ENCODE measurements around the gene SGTA. TPM values are rescaled to one million over a fixed set of nuclear protein-coding genes. Genes with fewer than 3 reads are reported as not detected.

Gene SGTA
- total and polyA plus RNA-seq, 2 of the 4 experiments (the other 2 are of a cell fraction): 17.4 to 72.9 TPM

DNA sequence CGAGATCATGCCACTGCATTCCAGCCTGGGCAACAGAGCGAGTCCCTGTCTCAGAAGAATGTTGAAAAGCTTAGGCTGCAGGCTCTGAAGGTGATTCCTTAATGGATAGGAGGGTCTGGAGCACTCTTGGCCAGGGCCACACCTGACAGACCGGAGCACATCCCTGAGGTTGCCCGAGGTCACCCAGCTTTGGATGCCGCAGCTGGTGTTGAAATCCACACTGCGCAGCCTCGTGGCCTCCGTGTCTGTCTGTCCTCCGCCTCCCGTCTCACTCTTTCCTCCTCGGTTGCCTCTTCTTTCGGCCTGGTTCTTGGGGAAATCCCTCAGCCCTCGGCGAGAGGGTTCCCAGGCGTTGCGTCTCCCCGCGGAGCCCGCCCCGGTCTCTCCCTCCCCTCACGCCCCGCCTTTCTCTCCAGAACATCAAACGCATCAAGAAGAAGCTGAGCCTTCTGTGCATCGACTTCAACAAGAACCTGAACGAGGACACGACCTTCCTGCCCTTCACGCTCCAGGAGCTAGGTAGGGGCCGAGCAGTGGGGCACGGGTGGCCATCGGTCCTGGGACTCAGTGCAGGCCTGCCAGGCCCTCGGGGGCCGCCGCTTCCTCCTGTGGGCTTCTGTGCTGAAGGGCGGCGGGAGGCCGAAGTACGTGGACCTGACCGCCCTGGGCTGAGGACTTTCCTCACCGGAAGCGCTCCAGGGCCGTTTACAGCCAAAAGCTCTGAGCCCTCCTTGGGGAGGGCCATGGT is 16.4 kb upstream of the SGTA start:
- H2BK15ac ChIP-seq (ENCODE audit: low read depth, low read length): no peak overlapping the region
- no peak overlapping the region for H3K9ac ChIP-seq (ENCODE audit: low read depth, low read length)
- H3K14ac ChIP-seq (replicated peaks; ENCODE audit: low read depth, low read length): no peak overlapping the region
- no peaks in the 10 kb centered on the region for H3K27me3 ChIP-seq (ENCODE audit: control insufficient read depth, insufficient read depth, low read length)
- no peaks in the 10 kb centered on the region for H3K9me1 ChIP-seq (ENCODE audit: insufficient read depth, low read length)
- H2AK5ac ChIP-seq (ENCODE audit: low read depth, low read length): no peak overlapping the region
- TF ChIP-seq NFE2L2 (IDR thresholded peaks at IDR 0.05; ENCODE audit: low read depth, low read length): no peak
- no peak for TF ChIP-seq MAFK (IDR thresholded peaks at IDR 0.05; ENCODE audit: low read depth, low read length)
- no peak for TF ChIP-seq RAD21 (IDR thresholded peaks at IDR 0.05; ENCODE audit: low read length)
- no peak for TF ChIP-seq RFX5 (IDR thresholded peaks at IDR 0.05; ENCODE audit: low read depth, low read length)
- no peak for TF ChIP-seq BHLHE40 (IDR thresholded peaks at IDR 0.05; ENCODE audit: low read depth, low read length)
- TF ChIP-seq, protein P1, sequence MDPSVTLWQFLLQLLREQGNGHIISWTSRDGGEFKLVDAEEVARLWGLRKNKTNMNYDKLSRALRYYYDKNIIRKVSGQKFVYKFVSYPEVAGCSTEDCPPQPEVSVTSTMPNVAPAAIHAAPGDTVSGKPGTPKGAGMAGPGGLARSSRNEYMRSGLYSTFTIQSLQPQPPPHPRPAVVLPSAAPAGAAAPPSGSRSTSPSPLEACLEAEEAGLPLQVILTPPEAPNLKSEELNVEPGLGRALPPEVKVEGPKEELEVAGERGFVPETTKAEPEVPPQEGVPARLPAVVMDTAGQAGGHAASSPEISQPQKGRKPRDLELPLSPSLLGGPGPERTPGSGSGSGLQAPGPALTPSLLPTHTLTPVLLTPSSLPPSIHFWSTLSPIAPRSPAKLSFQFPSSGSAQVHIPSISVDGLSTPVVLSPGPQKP (IDR thresholded peaks at IDR 0.05; ENCODE audit: borderline replicate concordance, low read depth, low read length): no peak
- TF ChIP-seq FOS (IDR thresholded peaks at IDR 0.05; ENCODE audit: low read depth, low read length): no peak
- TF ChIP-seq, protein P2, sequence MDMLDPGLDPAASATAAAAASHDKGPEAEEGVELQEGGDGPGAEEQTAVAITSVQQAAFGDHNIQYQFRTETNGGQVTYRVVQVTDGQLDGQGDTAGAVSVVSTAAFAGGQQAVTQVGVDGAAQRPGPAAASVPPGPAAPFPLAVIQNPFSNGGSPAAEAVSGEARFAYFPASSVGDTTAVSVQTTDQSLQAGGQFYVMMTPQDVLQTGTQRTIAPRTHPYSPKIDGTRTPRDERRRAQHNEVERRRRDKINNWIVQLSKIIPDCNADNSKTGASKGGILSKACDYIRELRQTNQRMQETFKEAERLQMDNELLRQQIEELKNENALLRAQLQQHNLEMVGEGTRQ (IDR thresholded peaks at IDR 0.05; ENCODE audit: low read depth, low read length): no peak
- TF ChIP-seq POLR2A (IDR thresholded peaks at IDR 0.05; ENCODE audit: low read depth, low read length): no peak
- no peak for TF ChIP-seq CEBPB (IDR thresholded peaks at IDR 0.05; ENCODE audit: low read depth, low read length)
- TF ChIP-seq RCOR1 (IDR thresholded peaks at IDR 0.05; ENCODE audit: insufficient replicate concordance, low read length): no peak
- no peak for TF ChIP-seq SMC3 (IDR thresholded peaks at IDR 0.05; ENCODE audit: low read depth, low read length)
- TF ChIP-seq CHD1 (IDR thresholded peaks at IDR 0.05; ENCODE audit: low read depth, low read length): no peak
- no peak for TF ChIP-seq MAZ (IDR thresholded peaks at IDR 0.05; ENCODE audit: borderline replicate concordance, low read depth, low read length)
- no peak for TF ChIP-seq MXI1 (IDR thresholded peaks at IDR 0.05; ENCODE audit: borderline replicate concordance, low read depth, low read length)
- TF ChIP-seq, protein P3, sequence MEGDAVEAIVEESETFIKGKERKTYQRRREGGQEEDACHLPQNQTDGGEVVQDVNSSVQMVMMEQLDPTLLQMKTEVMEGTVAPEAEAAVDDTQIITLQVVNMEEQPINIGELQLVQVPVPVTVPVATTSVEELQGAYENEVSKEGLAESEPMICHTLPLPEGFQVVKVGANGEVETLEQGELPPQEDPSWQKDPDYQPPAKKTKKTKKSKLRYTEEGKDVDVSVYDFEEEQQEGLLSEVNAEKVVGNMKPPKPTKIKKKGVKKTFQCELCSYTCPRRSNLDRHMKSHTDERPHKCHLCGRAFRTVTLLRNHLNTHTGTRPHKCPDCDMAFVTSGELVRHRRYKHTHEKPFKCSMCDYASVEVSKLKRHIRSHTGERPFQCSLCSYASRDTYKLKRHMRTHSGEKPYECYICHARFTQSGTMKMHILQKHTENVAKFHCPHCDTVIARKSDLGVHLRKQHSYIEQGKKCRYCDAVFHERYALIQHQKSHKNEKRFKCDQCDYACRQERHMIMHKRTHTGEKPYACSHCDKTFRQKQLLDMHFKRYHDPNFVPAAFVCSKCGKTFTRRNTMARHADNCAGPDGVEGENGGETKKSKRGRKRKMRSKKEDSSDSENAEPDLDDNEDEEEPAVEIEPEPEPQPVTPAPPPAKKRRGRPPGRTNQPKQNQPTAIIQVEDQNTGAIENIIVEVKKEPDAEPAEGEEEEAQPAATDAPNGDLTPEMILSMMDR (conservative IDR thresholded peaks at IDR 0.05; ENCODE audit: low read depth, low read length): no peak
- no peak overlapping the region for H3K23ac ChIP-seq (ENCODE audit: low read depth, low read length)
- intact Hi-C loops (cut with micrococcal nuclease): no loop called here
- DNase-seq (no peak), ATAC-seq (ENCODE audit: low read depth) (no peak)
- peaks cover 6% of the 10 kb centered on the region; the same call in 1 of the 2 replicates for H4K20me1 ChIP-seq (ENCODE audit: insufficient read depth, low read length)
- H3K4me2 ChIP-seq (ENCODE audit: low read depth, low read length): no peak overlapping the region
- peaks cover 0 to 35% of the 10 kb centered on the region in 2 experiments; a peak in 3 of 4 replicates for H3K79me1 ChIP-seq (ENCODE audit: low read depth in 1 of 2, low read length in 2 of 2)
- WGBS, 2 experiments (ENCODE audit: extremely low coverage in 2 of 2, insufficient read length in 1 of 2): 99% methylated on average over 12 of the region's 41 CpGs; no CpG with 5 or more reads in 1 of the 2 experiments
- H3K36me3 ChIP-seq (ENCODE audit: control insufficient read depth, insufficient read depth, low read length): peaks cover 48% of the 10 kb centered on the region
- BruUV-seq (replicated peaks): no TSS peak
- no peak overlapping the region for H4K5ac ChIP-seq (ENCODE audit: low read depth, low read length)
- ChIA-PET CTCF (no interaction called here), POLR2A (ENCODE audit: unreplicated experiment) (no interaction called here)
- no peak overlapping the region for H3K4me3 ChIP-seq (ENCODE audit: insufficient read depth, low read depth, low read length)
- H2BK120ac ChIP-seq (ENCODE audit: low read depth, low read length): no peak overlapping the region
- no peaks in the 10 kb centered on the region for H3K4me1 ChIP-seq (ENCODE audit: control insufficient read depth, insufficient read depth, low read length)
- H2BK5ac ChIP-seq (ENCODE audit: low read depth, low read length, poor library complexity, severe bottlenecking): no peak overlapping the region
- H3K18ac ChIP-seq (ENCODE audit: low read depth, low read length): no peak overlapping the region
- in situ Hi-C loops (cut with MboI; ENCODE audit: low sequenced_read_pairs): no loop called here
- H2AFZ ChIP-seq (replicated peaks; ENCODE audit: low read length, poor library complexity): no peak overlapping the region
- no peak overlapping the region for H4K91ac ChIP-seq (ENCODE audit: insufficient read depth, low read depth, low read length)
- dilution Hi-C loops (cut with HindIII; ENCODE audit: low sequenced_read_pairs, unreplicated experiment): no loop called here
- H3K4ac ChIP-seq (ENCODE audit: low read depth, low read length): no peak overlapping the region
- H3K56ac ChIP-seq (ENCODE audit: extremely low read depth, insufficient read depth, low read length): no peak overlapping the region
- no peak overlapping the region for H2BK20ac ChIP-seq (ENCODE audit: low read depth, low read length)
- no peak overlapping the region for H2AK9ac ChIP-seq (replicated peaks; ENCODE audit: low read depth, low read length, poor library complexity)
- H4K8ac ChIP-seq (ENCODE audit: low read depth in 2 of 2, low read length in 2 of 2): no peak overlapping the region
- no peaks in the 10 kb centered on the region for H3K9me3 ChIP-seq (ENCODE audit: control insufficient read depth, insufficient read depth, low read length)
- no peak overlapping the region for H3K27ac ChIP-seq (ENCODE audit: insufficient read depth, low read length)

All from IMR-90 (cell line).